GM18907 (cell line): ENCODE measurements around the gene ZNF277.
"Not testable (repeated sequence)": the region's sequence is repeated elsewhere in the genome, so short reads cannot be mapped to it uniquely, and the experiment has no call there.

Experiments used
- ATAC-seq: cut with Tn5 transposase; IDR thresholded peaks from one replicate; pipeline ENCODE4 v1.9.1; 2021; ENCODE audit warnings: mild to moderate bottlenecking, moderate library complexity; ENCODE audit not compliant: unreplicated experiment

Gene ZNF277

DNA sequence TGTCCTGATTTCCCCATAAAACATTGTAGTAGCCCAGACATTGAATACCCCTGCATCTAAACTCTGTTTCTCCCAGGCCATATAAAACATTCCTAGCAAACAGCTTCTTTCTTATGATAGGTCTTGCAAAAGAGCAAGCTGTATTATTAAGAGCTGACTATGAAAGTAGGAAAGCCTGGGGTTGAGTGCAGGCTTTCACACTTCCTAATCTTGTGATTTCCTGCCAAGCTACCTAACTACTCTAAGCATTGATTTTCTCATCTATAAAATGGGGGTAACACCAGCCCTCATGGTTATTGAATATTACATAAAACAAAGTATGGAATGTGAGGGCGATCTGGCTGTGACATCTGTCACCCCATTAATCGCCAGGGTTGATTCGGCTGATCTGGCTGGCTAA, 81.8 kb downstream of the ZNF277 start:
- ATAC-seq, result no peak

DNA sequence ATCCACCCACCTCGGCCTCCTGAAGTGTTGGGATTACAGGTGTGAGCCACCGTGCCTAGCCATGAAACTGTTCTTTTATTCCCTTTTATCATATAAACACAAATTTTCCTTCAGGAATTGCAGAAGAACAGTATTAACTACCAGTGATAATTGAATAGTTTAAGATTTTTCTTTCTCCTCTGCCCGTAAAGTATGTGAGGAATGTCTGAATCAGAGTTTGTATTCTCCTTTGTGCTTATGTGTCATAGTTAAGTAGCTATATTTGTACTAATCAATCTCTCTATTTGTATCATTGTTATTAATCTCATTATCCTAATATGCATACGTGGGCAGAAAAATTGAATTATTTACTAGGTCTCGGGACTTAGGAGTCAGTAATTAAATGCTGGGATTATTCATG, 83.6 kb downstream of the ZNF277 start:
- no peak for ATAC-seq

DNA sequence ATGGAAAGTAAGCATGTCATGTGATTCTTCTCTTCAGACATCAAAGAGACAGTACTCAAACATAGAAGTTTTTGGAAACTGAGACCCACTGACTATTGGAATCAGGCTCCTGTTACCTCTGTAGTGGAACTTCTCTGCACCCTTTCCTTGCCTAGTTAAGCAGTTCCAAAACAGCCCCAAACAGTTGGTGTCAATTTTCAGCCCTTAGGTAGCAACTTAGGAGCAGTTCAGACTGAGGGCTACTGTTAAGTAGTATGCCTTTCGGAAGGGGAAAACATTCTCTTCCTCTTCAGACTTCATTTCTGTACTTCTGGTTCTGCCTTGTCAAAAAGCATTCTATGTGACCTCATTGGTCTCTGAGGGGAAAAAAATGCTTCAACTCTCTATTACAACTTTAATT, 85.7 kb downstream of the ZNF277 start:
- ATAC-seq, result no peak

DNA sequence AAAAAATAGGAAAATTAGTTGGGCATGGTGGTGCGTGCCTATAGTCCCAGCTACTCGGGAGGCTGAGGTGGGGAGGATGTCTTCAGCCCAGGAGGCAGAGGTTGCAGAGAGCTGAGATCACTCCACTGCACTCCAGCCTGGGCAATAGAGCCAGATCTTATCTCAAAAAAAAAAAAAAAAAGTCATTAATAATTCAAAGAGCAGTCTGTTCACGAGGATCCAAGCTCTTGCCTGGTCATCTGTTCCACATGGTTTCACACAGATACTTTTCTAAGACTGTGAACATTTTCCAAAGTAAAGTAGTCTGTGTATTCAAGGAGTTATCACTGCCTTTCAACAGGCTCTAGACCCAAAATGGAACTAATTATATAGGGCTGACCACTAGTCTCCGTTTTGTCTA, 86.9 kb downstream of the ZNF277 start:
- no peak for ATAC-seq

DNA sequence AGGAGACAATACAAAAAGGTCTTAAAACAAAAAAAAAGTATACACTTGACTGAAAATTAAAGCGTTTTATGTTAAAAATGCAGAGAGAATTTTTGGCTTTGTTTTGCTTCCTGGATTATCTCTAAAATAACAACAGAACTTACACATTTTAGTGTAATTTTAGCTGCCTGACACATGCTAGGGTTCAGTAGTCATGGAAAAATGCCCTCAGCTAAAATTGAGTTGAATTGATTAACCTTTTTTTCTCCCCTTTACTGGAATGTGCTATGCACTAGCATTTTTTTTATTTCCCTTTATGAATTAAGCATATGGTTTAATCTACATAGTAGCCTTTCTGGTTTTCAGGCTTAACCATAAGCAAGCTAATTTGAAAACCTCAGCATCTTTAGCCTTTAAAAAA, 89.9 kb downstream of the ZNF277 start:
- no peak for ATAC-seq

DNA sequence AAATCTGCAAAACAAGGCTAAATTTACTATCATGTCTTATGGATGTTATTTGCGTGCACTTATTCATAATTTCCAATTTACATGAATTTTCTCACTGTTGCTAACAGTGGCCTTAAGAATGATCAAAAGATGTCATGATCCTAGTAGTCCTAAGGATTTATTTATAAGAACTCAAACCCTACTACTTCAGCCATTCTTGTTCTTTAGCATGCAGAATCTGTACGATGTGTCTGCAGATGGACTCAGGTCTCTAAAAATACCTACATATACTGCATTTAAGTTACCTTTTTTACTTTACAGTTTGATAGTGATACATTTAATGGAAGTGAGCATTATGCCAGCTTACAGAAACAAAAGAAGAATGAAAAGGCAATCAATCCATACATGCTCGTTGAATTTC, 91.2 kb downstream of the ZNF277 start:
- ATAC-seq, result no peak

DNA sequence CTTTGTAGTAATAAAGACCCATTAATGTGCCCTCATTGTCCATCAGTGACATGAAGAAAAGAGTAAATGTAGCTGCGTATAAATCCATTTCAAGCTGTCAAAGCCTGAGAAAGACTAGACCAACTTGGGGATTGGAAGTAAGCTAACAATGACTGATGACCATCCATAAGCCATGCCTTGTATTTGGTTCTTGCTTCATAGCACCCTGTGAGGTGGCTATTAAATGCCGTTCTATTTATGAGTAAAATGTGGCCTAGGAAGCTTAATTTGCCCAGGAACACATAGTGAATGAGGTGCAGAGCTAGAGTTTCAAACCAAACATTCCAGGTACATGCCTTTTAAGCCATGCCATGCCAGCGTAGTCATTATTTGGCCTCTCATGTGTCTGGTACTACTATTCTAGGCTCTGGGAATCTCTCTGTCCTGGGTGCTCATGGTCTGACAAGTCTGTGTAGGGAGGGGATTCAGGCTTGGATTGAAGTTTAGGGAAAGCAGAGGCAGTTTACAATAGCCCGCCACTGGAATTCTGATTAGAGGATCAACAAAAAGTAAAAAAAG, 92.1 kb downstream of the ZNF277 start:
- ATAC-seq, result no peak

DNA sequence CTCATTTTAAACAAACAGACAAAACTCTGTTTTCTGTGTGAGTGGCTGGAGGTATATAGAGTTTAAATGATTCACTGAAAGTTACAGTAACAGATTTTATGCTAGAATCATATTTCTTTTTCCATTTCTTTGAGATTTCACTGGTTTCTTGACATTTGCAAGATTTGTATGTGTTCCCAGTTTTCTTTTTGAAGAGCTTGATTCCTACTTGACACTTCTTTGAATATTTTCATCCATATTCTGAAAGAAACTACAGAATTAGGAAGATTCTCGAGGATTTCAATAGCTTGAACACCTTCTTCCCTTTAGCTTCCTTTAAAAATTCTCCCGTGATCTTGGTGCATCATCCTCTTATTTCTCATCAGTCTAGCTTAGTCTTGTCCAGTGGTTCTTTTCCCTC, 93.6 kb downstream of the ZNF277 start:
- no peak for ATAC-seq

DNA sequence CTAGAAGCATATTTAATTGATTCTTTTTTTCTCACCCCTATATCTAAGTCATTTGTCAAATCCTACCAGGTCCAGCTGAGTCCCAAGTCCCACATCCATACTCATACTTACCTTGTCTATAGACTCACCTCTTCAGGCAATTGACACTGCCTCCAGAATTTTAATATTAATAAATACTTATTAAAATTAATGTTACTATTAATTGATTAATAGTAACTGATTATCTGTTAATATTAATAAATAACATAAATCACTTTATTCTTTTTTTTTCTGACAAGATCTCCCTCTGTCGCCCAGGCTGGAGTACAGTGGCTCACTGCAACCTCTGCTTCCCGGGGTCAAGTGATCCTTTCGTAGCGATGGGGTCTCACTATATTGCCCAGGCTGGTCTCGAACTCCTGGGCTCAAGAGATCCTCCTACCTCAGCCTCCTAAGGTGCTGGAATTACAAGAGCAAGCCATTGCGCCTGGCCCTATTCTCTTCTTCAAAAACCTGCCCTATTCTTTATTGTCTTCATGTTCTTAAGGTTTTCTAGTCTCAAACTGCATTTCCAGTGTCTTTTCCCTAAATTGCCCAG, 94.4 kb downstream of the ZNF277 start:
- ATAC-seq, result no peak

DNA sequence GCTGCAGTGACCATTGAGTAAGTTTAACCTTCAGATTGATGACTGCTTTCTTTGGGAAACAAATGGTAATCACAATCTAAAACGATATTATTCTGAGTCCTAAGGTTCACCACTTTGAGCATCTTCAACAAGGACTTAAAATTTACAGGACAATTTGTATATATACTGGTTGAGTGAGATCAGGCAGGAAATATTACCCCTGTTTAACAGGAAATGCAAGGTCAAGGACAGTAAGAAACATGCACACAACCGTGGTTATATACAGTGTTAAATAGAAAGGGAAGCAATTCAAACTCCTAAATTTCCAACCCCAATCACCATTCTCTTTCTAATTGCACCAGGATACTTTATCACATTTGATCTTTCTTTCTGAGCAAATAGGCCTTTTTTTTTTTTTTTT, 96.1 kb downstream of the ZNF277 start:
- ATAC-seq, result no peak

DNA sequence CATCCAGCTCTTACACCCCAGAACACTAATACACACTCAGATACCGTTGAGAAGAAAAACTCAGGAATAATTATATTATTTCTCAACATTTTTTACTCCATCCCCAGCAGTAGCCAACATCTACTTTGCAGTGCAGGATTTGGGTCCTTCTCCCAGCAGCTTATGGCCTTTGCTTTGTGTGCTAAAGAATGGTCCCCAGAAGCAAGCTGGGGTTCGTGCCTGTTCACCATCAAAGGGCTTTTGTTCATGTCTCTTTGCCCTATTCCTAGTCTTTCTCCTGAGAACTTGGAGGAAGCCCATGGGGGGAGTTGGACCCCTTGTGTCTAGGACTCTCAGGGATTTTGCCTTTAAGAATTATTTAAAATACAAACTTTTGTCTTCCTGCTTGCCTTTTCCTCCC, 100.4 kb downstream of the ZNF277 start:
- no peak for ATAC-seq

DNA sequence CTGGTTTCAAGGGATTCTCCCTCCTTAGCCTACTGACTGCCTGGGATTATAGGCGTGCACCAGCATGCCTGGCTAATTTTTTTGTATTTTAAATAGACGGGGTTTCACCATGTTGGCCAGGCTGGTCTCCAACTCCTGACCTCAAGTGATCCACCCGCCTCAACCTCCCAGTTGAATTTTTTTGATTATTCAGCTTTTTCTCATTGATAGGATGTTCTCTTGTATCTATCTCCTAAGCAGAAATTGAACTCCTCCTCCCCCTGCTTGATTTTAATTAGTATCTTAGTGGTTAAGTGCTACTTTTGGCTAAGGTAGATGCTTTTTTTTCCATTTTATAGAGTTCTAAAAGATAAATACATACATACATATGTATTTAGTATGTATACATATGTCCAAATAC, 101.0 kb downstream of the ZNF277 start:
- no peak for ATAC-seq

DNA sequence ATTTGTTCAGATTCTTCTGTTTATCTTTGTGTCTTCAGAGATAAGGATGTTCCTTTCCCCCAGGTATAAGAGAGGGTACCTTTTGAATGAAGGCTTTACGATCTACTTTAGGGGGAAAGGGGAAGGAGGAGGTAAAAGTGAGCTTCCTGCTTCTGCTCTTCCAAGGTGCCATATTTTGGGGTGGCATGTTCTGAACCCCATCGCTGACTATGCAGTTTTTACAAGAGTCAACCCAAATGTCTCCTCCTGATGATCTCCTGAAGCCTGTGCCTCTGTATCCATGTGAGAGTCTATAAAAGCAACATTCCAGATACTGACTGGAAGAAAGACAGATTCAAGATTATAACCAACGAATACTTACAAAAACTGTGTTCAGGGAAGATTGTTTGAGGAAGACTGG, 102.5 kb downstream of the ZNF277 start:
- ATAC-seq, result no peak

DNA sequence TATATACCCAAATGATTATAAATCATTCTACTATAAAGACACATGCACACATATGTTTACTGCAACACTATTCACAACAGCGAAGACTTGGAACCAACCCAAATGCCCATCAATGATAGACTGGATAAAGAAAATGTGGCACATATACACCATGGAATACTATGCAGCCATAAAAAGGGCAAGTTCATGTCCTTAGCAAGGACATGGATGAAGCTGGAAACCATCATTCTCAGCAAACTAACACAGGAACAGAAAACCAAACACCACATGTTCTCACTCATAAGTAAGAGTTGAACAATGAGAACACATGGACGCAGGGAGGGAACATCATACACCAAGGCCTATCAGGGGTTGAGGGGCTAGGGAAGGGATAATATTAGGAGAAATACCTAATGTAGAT, 110.3 kb downstream of the ZNF277 start:
- not testable (repeated sequence) for ATAC-seq

DNA sequence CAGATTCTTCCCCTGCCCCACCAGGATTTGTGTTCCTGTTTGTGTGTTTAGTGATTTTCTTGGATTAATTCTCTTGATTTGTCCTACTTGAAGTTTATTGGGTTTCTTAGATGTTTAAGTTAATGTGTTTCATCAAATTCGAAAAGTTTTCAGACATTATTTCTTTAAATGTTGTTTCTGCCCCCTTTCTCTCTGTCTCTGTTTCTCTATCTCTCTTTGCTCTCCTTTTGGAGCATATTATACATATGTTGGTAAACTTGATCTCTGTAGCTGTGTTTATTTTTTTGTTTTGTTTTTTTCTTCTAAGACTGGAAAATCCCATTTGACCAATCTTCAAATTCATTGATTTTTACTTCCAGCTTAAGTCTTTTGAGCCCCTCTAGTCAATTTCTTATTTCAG, 115.6 kb downstream of the ZNF277 start:
- ATAC-seq, result no peak

DNA sequence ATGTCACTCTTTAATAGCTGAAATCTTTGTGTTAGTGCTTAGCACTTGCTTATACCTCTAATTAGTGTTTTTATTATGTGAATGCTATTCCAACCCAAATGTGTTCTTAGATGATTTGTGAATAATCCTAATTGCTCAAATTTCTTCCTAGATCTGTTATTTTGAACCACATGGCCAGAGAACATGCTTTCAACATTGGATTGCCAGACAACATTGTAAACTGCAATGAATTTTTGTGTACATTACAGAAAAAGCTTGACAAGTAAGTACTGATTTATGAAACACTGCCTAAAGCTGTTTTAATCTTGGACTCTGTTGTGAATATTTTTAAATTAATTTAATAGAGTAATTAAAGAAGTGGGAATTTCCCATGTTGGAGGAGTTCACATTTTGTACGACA, 121.1 kb downstream of the ZNF277 start:
- no peak for ATAC-seq

DNA sequence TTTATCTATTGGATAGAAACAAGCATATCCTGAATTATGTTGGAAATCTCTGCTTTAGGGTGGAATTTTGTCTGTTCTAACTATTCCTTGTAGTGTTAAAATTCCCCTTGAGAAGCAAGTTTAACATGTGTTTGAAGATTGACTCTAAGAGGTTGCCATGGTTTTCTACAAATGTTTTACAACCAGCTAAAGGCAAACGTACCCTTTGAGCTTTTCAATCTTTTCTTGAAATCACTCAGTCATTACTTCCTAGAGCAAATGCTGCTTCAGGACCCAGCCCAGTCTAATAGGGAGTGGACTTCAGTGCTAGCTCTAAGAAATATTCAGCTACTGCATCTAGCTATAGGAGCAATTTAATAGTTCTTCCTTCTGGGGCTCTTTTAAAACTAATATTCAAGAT, 125.0 kb downstream of the ZNF277 start:
- peak; percentile 56 for ATAC-seq

DNA sequence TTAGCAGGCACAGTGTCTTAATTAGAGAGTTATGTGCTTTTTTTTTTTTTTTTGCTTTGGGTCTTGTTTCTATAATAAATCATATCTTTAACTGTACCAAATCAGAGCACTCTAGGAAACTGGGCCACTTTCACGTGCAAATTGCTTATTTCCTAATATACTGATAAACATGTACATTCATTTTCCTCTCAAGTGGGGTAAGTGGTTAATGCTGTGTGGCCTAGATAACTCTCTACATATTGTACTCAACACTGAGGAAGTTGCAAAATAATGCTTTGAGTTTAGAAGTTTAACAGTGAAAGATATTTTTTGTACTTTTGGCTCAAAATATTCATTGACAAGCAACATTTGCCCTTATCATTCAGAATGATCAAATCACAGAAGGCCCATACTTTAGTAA, 127.9 kb downstream of the ZNF277 start:
- ATAC-seq, result no peak

DNA sequence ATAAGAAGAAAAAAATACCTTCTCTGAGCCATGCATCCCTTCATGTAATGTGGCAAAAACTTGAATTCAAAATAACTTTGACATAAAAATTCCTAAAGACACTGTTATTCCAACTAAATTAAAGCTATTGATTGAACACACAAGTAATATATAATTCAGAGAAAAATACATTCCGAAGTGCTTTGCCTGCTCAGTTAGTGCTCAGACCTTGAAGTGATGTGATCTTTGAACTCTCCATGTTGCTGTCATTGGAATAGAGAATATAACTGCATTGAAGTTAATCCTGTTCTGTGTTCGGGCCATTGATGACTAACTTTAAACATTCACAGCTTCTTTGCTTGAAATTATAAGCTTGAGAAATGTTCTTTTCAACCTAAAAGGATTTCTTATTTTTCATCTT, 129.8 kb downstream of the ZNF277 start:
- no peak for ATAC-seq

DNA sequence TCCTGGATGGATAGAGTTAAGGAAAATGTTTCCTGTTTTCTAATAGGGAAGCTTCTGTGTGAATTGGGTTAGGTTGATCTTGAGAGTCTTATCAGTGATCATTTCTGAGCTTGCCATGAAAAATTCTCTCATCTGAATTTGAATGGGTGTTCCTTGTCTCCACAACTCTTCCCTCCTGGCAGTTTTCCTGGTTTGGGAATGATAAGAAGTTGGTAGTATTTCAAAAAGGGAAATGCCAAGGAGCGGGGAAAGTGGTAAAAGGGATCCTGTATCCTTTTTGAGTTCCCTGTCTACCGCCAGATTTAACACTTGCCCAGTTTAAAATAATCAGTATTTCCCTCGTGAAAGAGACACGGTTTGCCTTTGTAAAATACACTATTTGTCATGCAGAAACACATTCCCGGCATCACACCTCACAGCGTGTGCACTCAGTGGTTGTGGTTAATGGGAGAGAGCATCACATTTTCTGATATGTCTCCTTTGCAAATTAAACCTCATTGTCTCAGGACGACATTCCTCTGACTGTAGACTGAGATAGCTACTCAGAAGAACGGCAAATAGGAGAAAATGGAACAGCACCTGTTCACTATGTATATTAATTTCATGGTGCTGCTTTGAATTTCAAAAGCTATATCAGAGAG, 130.6 kb downstream of the ZNF277 start:
- ATAC-seq, result no peak

DNA sequence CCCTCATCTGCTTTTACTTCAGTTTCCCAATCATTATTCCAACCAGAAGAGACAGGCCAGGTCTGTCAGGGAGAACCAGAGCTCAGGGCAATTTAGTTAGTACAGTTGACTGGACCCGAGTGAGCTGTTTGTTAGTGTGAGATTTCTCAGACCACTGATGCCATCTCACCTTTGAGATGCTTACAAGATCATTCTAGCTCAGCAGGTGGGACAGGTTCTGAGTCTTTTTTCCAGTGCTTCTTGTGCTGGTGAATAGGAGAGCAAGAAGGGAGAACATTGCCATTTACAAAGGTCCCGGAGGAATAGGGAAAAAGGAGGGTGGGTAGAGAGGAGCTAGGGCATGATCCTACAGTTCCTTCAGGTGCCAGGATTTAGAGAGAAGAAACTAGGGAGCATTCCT, 131.4 kb downstream of the ZNF277 start:
- ATAC-seq, result no peak

DNA sequence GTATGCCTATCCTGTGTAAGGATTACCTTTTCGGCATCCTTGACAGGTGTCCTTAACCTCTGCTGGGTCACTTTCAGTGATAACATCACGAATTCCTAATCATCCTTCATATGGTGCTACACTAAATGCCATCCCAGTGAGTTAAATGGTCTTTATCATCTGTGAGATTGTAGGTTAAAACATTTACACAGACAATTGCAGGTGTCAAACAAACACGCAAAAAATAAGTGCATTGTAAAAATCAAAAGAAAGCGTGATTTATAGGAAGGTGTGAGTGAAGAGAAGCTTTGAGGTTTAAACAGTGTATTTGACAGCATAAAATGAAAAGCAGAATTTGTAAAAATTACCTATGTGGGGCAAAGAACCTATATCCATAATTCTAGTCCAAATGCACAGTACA, 132.3 kb downstream of the ZNF277 start:
- ATAC-seq, result no peak

DNA sequence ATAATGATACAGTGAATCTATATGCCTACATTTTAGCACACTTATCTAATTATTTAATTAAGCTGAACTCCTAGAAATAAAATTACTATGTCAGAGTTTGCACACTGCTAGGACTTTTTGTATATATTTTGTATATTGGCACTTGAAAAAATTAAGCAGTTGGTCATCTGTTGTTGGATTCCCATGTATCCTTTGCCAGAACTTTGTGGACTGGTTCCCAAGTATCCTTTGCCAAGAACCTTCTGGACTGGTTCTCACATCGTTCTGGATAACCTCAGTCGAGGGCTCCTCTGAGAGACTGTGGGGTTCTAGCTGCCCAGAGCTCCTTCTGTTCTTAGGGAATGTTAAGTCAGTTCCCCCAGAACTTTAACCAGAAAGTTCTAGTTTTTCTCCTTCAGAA, 135.0 kb downstream of the ZNF277 start:
- no peak for ATAC-seq
